Activated naive CD4-positive, alpha-beta T cell treated with anti-CD3 and anti-CD28 coated beads, Interleukin-2, amount 50 U/mL, for 24 hours (primary cell): Measurements from ENCODE around the gene ERLEC1.
"Not testable (repeated sequence)": the region's sequence is repeated elsewhere in the genome, so short reads cannot be mapped to it uniquely, and the experiment has no call there.

Source experiments
- H3K27ac Mint-ChIP-seq: one replicate; pipeline ENCODE4 v1.8.0; 2021; ENCODE audit warnings: mild to moderate bottlenecking, mixed read lengths
- H3K27me3 Mint-ChIP-seq: one replicate; pipeline ENCODE4 v1.8.0; 2021; ENCODE audit warnings: mixed read lengths
- H3K36me3 Mint-ChIP-seq: one replicate; pipeline ENCODE4 v1.8.0; 2021; ENCODE audit warnings: mixed read lengths
- H3K4me1 Mint-ChIP-seq: one replicate; pipeline ENCODE4 v1.8.0; 2021; ENCODE audit warnings: mixed read lengths
- H3K4me3 Mint-ChIP-seq: one replicate; pipeline ENCODE4 v1.8.0; 2021; ENCODE audit warnings: mild to moderate bottlenecking, mixed read lengths
- H3K9me3 Mint-ChIP-seq: one replicate; pipeline ENCODE4 v1.8.0; 2021; ENCODE audit warnings: mixed read lengths

Gene ERLEC1

GRCh38 chr2:53786705-53787613, at the start of gene ERLEC1, which contains the start of gene ASB3:
ERLEC1 (plus strand) TSS chr2:53787044; CDS start chr2:53787211, 167 bp downstream.
ASB3 (minus strand) TSS chr2:53786953; CDS start chr2:53765572, 21,381 bp downstream.
- no peaks in the 10 kb centered on the region for H3K27me3 Mint-ChIP-seq
- H3K4me3 Mint-ChIP-seq: peak within 1 kb of the TSS; percentile 99
- H3K9me3 Mint-ChIP-seq: no peaks in the 10 kb centered on the region
- H3K27ac Mint-ChIP-seq: peak within 1 kb of the TSS; percentile 97
- H3K36me3 Mint-ChIP-seq: peaks cover 2% of the 10 kb centered on the region
- H3K4me1 Mint-ChIP-seq: peaks cover 42% of the 10 kb centered on the region

GRCh38 chr2:53737091-53737490, 49.8 kb upstream of the ERLEC1 start:
- Mint-ChIP-seq H3K9me3 (no peaks in the 10 kb centered on the region), H3K36me3 (peaks cover 23% of the 10 kb centered on the region), H3K4me1 (peaks cover 16% of the 10 kb centered on the region), H3K4me3 (no peak overlapping the region), H3K27me3 (no peaks in the 10 kb centered on the region), H3K27ac (no peak overlapping the region)

DNA sequence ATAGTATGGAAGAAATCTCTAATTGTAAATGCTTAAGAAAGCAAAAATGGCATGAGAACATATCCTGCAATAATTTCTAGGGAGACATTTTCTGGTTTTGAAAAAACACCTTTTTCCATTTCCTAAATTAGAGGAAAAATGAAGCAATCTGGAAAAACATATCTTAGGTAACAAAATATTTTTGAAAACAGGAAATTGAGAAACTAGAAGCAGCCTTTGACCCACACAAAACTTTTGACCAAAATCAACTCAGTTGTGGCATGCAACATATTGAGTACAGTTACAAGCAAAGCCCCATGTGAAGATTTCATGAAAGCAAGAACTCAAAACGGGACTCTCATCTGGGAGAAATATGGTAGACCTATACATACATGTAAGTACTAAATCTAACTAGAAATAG, 47.8 kb upstream of the ERLEC1 start:
- H3K4me3 Mint-ChIP-seq: no peak overlapping the region
- no peaks in the 10 kb centered on the region for H3K9me3 Mint-ChIP-seq
- peaks cover 29% of the 10 kb centered on the region for H3K36me3 Mint-ChIP-seq
- H3K4me1 Mint-ChIP-seq: peaks cover 24% of the 10 kb centered on the region
- H3K27me3 Mint-ChIP-seq: no peaks in the 10 kb centered on the region
- H3K27ac Mint-ChIP-seq: no peak overlapping the region

- H3K4me3 Mint-ChIP-seq: no peak overlapping the region
- no peaks in the 10 kb centered on the region for H3K9me3 Mint-ChIP-seq
- peaks cover 25% of the 10 kb centered on the region for H3K4me1 Mint-ChIP-seq
- peaks cover 22% of the 10 kb centered on the region for H3K36me3 Mint-ChIP-seq
- no peak overlapping the region for H3K27ac Mint-ChIP-seq
- no peaks in the 10 kb centered on the region for H3K27me3 Mint-ChIP-seq
These were observed 46.7 kb upstream of the ERLEC1 start for GRCh38 chr2:53740170-53740569.

GRCh38 chr2:53744395-53745065, 42.3 kb upstream of the ERLEC1 start:
- Mint-ChIP-seq H3K4me1 (peaks cover 20% of the 10 kb centered on the region), H3K9me3 (no peaks in the 10 kb centered on the region), H3K27ac (no peak overlapping the region), H3K36me3 (peaks cover 25% of the 10 kb centered on the region), H3K27me3 (no peaks in the 10 kb centered on the region), H3K4me3 (no peak overlapping the region)

DNA sequence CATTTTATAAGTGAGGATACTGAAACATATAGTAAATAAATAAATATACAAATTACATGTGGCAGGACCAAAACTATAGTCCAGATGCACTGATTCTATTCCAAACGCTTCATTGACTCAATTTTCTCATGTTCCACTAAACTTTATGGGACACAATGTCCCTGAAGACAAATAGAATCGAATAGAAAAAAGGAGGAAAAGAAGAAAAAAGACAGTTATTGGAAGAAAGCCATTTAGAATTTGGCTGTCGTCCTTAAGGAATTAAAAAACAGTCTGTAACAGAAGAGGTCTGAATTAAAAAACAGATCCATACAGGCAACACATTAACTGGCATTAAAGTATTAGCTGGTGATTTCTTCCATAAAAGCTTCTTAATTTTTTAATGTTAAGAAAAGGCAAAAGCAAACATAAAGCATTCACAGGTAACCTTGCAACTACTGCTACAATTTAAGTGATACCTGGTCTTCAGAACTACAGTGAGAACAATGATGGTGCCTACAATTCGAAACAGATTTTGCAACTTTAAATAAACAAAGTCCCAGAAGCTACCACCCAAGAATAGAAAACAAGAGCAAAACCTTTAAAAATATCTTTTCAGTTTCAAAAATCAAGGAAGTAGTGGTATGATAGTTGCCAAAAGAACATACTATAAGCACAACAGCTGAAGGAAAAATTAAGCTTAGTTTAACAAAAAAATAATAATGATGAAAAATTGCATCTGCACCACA, 36.6 kb upstream of the ERLEC1 start:
- H3K27me3 Mint-ChIP-seq: no peaks in the 10 kb centered on the region
- H3K27ac Mint-ChIP-seq: peak overlapping the region; percentile 73
- H3K36me3 Mint-ChIP-seq: peaks cover 24% of the 10 kb centered on the region
- no peaks in the 10 kb centered on the region for H3K9me3 Mint-ChIP-seq
- H3K4me1 Mint-ChIP-seq: peaks cover 28% of the 10 kb centered on the region
- no peak overlapping the region for H3K4me3 Mint-ChIP-seq

DNA sequence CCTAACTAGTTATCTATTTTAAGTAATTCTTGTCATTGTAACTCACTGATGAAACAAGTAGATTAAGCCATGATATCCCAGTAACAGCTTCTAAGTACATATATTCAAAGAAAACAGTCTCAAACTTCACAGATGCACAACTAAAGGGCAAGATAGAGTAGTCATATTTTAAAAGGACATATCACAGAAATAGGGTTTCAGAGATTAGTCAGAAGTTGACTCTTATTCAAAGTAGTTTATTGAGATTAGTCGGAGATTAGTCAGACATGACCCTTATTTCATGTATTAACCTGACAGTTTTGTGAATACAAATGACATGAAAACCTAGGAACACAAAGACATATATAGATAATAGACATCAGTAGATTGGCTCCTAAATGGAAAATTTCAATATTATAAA, 35.1 kb upstream of the ERLEC1 start:
- H3K27me3 Mint-ChIP-seq: no peaks in the 10 kb centered on the region
- H3K4me1 Mint-ChIP-seq: peaks cover 26% of the 10 kb centered on the region
- H3K27ac Mint-ChIP-seq: peak overlapping the region; percentile 1
- peaks cover 26% of the 10 kb centered on the region for H3K36me3 Mint-ChIP-seq
- no peaks in the 10 kb centered on the region for H3K9me3 Mint-ChIP-seq
- H3K4me3 Mint-ChIP-seq: no peak overlapping the region

DNA sequence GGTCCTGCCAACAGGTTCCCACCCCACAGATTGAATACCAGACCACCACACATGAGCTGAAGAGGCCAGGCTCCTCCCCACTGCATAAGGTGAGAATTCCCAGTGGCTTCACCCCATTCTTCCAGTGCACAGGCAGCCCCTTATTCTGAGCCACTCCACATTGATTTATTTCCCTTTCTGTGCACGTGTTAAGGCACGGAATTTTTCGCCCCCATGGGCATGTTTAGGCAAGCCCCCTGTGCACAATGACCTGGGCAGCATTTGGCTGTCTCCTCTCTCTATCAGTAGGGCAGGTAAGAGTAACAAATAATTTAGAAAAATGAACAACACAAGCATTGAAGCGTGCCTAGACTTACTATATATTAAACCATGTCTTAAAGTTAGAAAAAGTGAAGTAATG, 34.5 kb upstream of the ERLEC1 start:
- H3K27ac Mint-ChIP-seq: no peak overlapping the region
- H3K9me3 Mint-ChIP-seq: no peaks in the 10 kb centered on the region
- no peak overlapping the region for H3K4me3 Mint-ChIP-seq
- H3K27me3 Mint-ChIP-seq: no peaks in the 10 kb centered on the region
- H3K36me3 Mint-ChIP-seq: peaks cover 28% of the 10 kb centered on the region
- H3K4me1 Mint-ChIP-seq: peaks cover 26% of the 10 kb centered on the region

GRCh38 chr2:53753041-53753440, 33.8 kb upstream of the ERLEC1 start:
- Mint-ChIP-seq H3K27me3 (no peaks in the 10 kb centered on the region), H3K27ac (peak overlapping the region; percentile 73), H3K9me3 (no peaks in the 10 kb centered on the region), H3K4me3 (no peak overlapping the region), H3K36me3 (peaks cover 27% of the 10 kb centered on the region), H3K4me1 (peaks cover 26% of the 10 kb centered on the region)

DNA sequence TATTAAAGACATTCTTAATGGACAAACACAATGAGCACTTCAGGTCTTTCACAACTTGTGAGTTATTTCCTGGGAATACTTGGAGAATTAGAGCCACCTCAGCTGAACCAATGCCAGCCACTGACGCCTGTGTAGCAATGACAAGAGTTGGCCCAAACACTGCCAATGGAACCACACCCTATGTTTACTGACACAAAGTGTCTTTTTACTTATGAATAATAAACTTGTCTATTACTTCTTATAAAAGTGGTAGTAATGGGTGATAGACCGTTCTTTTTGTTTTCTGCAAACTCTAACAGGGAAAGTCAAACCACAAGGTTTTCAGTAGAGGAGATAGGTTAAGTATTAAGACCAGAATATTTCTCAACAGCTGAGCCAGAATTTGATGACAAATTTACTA, 31.7 kb upstream of the ERLEC1 start:
- Mint-ChIP-seq H3K4me3 (no peak overlapping the region), H3K36me3 (peaks cover 19% of the 10 kb centered on the region), H3K4me1 (peaks cover 26% of the 10 kb centered on the region), H3K27me3 (no peaks in the 10 kb centered on the region), H3K9me3 (no peaks in the 10 kb centered on the region), H3K27ac (no peak overlapping the region)

GRCh38 chr2:53756644-53757043, 30.2 kb upstream of the ERLEC1 start:
- Mint-ChIP-seq H3K36me3 (peaks cover 24% of the 10 kb centered on the region), H3K27ac (no peak overlapping the region), H3K4me1 (peaks cover 14% of the 10 kb centered on the region), H3K27me3 (no peaks in the 10 kb centered on the region), H3K9me3 (no peaks in the 10 kb centered on the region), H3K4me3 (no peak overlapping the region)

GRCh38 chr2:53757206-53757605, 29.6 kb upstream of the ERLEC1 start:
- H3K4me1 Mint-ChIP-seq, H3K27me3 Mint-ChIP-seq, H3K4me3 Mint-ChIP-seq, H3K27ac Mint-ChIP-seq, H3K9me3 Mint-ChIP-seq: not testable (repeated sequence)
- peaks cover 28% of the 10 kb centered on the region for H3K36me3 Mint-ChIP-seq

- H3K4me1 Mint-ChIP-seq: peaks cover 28% of the 10 kb centered on the region
- H3K27ac Mint-ChIP-seq: no peak overlapping the region
- no peaks in the 10 kb centered on the region for H3K27me3 Mint-ChIP-seq
- peaks cover 8% of the 10 kb centered on the region for H3K36me3 Mint-ChIP-seq
- H3K9me3 Mint-ChIP-seq: no peaks in the 10 kb centered on the region
- H3K4me3 Mint-ChIP-seq: no peak overlapping the region
These were observed 21.1 kb upstream of the ERLEC1 start for GRCh38 chr2:53765767-53766166.

DNA sequence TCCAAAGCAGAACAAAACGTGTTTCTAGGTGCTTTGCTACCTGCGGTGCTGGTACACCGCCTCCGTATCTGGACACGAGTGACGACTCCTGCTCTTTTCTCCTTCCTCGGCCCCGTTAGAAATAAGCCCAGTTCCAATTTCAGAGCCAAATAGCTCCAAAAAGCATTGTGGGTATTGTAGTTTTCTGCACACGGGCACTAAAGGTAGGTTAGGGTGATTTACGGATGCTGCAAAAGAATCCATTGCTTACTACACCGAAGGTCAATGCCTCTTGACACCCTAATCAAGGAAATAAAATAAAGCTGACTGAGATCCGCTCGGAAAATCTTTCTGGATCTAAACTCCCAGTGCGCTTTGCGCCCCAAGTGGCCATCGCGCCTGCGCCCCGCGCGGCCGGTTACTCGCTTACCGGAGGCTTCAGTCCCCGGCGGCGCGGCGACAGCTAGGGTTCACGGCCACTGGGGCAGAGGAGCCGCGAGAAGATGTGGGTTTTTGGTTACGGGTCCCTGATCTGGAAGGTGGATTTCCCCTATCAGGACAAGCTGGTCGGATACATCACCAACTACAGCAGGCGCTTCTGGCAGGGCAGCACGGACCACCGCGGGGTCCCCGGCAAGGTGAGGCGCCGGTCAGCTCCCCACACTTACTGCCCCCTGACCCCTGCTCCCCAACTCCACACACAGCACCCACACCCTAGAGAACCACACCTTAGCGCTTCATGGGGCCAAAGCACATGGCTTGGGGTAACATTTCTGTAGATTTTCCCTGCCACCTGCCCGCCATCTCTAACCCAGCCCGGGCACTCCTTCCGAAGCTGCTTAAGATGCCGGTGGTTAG, 19.2 kb upstream of the ERLEC1 start, which contains the start of gene CHAC2:
TSS of gene CHAC2 (plus strand) at position 400 of the 837 bp plus-strand sequence. CDS start at position 483, 83 bp downstream.
- Mint-ChIP-seq H3K4me1 (peaks cover 30% of the 10 kb centered on the region), H3K36me3 (peaks cover 5% of the 10 kb centered on the region), H3K4me3 (peak within 1 kb of the TSS; percentile 92)

GRCh38 chr2:53768242-53768542, 18.7 kb upstream of the ERLEC1 start:
- Mint-ChIP-seq H3K4me1 (peaks cover 30% of the 10 kb centered on the region), H3K27ac (peak overlapping the region; percentile 96), H3K27me3 (no peaks in the 10 kb centered on the region), H3K9me3 (no peaks in the 10 kb centered on the region), H3K4me3 (peak overlapping the region; percentile 92), H3K36me3 (peaks cover 5% of the 10 kb centered on the region)

More for the DNA sequence above, 19.2 kb upstream of the ERLEC1 start, which contains the start of gene CHAC2:
- peak within 1 kb of the TSS; percentile 96 for H3K27ac Mint-ChIP-seq
- H3K27me3 Mint-ChIP-seq: no peaks in the 10 kb centered on the region
- no peaks in the 10 kb centered on the region for H3K9me3 Mint-ChIP-seq
